Epithelial cell of prostate (primary cell): ENCODE data around the gene ALPI.
"Not testable (repeated sequence)": the region's sequence is repeated elsewhere in the genome, so short reads cannot be mapped to it uniquely, and the experiment has no call there.

Experiments used
- DNase-seq: peaks from one replicate; pipeline ENCODE4 v3.0.0-alpha.2; 2011; ENCODE audit warnings: low read depth, low spot score
- H3K27ac ChIP-seq: fragments of 450-650 bp; 2 replicates; pipeline ENCODE4 v1.5.1; 2017; ENCODE audit warnings: mild to moderate bottlenecking

Gene ALPI

DNA sequence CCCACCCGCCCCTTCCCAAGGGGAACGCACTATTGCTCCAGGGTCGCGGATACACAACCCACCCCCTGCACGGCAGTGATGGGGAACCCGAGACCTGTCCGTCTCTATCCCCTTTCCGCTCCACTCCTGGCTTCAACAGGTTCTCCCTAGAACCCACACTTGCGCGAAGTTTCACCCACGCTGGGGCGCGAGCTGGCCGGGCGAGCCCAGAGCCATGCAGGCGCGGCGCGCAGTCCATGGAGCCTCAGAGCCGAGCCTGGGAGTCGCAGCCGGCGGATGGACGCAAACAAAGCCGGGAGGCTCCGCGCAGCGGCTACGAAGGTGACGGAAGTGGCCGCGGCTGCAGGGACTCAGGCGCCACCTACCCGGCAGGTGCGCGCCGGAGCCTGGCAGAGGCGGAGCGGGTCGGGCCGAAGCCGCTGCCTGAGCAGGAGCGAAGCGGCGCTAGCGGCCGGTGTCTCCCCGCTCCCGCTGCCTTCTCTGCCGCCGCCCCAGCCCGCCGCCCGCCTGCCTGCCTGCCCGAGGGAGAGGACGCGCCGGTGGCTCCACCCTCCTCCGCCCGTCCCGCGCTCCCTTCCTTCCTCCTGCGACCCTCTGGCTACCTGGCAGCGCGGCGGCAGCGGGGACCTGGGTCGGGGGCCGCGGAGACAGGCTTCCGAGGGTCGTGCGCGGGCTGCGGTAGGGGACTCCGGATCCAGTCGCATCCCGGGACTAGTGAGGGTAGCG is 35.3 kb upstream of the ALPI start:
- DNase-seq = no peak
- no peak overlapping the region for H3K27ac ChIP-seq

- no peak for DNase-seq
- H3K27ac ChIP-seq = no peak overlapping the region
These were observed 34.7 kb upstream of the ALPI start for GRCh38 chr2:232421189-232421785.

- DNase-seq = no peak
- H3K27ac ChIP-seq = no peak overlapping the region
These were observed 33.9 kb upstream of the ALPI start for GRCh38 chr2:232422051-232422450.

- H3K27ac ChIP-seq, DNase-seq: not testable (repeated sequence)
These were observed 33.0 kb upstream of the ALPI start for GRCh38 chr2:232422996-232423395.

- not testable (repeated sequence) for H3K27ac ChIP-seq, DNase-seq
These were observed 32.5 kb upstream of the ALPI start for GRCh38 chr2:232423407-232423806.

GRCh38 chr2:232431705-232432590 is 24.0 kb upstream of the ALPI start:
- DNase-seq = no peak
- H3K27ac ChIP-seq = no peak overlapping the region

- DNase-seq = no peak
- H3K27ac ChIP-seq = no peak overlapping the region
These were observed 23.3 kb upstream of the ALPI start for GRCh38 chr2:232432598-232433184.

GRCh38 chr2:232433622-232434021 is 22.3 kb upstream of the ALPI start:
- DNase-seq, H3K27ac ChIP-seq: not testable (repeated sequence)

GRCh38 chr2:232434091-232434490 is 21.9 kb upstream of the ALPI start:
- no peak for DNase-seq

DNA sequence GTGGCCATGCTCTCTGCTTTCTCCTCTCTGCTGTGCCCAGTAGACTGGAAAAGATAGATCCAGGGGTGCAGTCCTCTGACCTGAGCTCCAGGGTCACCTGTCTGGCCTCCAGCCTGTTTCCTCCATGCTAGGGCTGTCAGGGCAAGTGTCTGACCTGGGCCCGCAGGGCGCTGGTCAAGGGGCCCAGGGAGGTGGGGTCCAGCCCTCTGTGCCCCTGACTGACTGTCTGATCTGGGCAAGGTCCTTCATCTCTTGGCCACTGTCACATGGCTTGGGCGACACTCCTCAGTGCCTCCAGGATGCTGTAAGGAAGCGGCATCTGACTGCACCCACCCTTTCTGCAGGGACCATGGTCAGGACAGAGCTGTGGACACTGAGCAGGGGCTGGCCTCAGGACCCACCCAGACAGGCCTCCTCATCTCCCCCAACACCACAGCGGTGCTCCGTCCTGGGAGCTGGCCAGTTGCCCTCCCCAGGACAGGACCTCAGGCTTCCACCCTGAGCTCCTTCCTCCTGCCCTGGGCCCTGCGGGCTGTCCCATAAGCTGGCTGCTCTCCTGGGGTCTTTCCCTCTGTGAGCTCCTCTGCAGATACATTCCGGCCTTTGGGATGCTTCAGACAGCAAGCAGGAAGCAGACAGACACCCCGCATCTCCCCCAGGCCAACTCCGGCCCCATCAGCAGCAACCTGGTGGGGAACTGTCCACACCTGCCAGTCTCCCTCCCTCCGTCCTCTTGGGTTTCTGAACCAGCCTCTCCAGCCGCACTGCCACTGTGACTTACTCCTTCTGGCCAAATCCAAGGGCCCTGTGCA is 21.2 kb upstream of the ALPI start:
- no peak for DNase-seq
- H3K27ac ChIP-seq = no peak overlapping the region

More at GRCh38 chr2:232434091-232434490, 21.9 kb upstream of the ALPI start:
- no peak overlapping the region for H3K27ac ChIP-seq

DNA sequence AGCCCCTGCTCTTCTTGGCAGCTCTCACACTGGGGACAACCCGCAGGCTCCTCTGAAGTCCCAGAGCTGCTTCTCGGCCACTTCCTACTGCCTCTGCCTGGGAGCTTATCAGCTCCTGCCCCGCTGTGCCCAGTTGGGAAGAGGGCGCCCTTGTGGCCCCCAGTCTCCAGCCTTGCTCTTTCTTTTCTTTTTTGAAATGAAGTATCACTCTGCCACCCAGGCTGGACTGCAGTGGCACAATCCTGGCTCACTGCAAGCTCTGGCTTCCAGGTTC is 20.6 kb upstream of the ALPI start:
- H3K27ac ChIP-seq = no peak overlapping the region
- DNase-seq = no peak

- DNase-seq = no peak
- H3K27ac ChIP-seq = no peak overlapping the region
These were observed 20.1 kb upstream of the ALPI start for GRCh38 chr2:232435805-232436204.

DNA sequence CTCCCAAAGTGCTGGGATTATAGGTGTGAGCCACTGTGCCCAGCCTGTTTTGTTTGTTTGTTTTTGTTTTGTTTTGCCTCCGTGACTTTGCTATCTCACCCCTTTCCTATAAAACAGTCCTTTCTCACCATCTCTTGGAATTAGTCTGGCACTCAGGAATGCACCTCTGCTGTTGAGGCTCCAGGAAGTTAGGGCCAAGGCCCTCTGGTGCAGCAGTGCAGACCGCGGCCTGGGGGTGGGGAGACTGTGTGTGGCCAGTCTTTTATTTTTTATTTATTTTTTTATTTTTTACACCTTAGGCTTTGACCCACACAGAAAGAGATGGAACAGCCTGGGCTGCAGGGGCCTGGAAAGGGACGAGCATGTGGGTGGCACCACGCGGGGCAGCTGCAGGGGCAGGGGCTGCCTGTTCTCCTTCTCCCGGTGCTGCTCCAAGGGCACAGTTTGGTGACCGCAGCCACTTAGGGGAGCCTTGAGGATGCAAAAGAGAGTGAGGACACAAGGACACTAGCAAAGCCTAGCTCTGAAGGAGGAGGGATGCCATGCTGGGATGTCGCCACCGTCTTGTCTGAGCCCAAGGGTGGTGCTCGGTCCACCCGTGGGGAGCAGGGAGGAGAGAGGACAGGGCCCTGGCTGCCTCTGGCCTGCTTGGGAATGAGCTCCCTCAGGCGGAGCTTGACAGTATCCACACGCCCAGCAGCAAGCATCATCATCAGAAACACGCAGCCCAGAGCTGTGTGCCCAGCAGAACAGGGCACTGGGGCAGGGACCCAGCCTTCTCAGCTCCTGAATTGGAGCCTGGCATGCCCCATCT is 19.4 kb upstream of the ALPI start:
- H3K27ac ChIP-seq = no peak overlapping the region
- no peak for DNase-seq

DNA sequence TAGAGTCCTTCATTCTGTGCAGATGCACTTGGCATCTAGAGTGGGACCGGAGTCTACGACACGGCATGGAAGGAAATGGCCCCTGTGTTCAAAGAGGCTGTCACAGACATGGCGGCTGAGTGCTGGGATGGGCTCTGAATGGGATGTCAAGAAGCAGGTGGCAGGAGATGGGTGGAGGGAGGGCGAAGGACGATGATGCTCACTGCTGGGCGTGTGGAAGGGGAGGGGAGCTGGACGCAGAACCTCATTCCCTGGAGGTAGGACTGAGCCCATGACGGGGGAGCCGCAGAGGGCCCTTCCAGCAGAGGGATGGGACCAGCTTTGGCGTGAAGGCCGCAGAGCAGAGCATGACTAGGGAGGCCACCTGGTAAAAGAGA is 18.8 kb upstream of the ALPI start:
- no peak overlapping the region for H3K27ac ChIP-seq
- no peak for DNase-seq

DNA sequence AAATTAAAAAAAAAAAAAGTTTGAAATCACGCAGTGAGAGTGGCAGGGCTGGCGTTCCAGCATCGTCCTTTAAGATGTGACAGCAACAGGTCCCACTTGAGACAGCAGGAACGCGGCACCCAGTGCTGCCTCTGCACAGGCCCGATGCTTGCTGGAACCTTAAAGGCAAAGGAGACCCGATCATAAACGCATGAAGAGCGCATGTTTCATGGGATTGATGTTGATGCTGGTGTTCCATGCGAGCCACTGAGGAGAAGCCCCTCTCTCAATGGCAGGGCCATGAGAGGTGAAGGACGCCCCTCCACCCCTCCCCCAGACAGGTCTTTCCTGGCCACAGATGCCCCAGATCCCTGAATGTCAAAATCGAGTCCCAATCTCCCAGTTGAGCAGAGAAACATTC is 17.9 kb upstream of the ALPI start:
- no peak overlapping the region for H3K27ac ChIP-seq
- no peak for DNase-seq

DNA sequence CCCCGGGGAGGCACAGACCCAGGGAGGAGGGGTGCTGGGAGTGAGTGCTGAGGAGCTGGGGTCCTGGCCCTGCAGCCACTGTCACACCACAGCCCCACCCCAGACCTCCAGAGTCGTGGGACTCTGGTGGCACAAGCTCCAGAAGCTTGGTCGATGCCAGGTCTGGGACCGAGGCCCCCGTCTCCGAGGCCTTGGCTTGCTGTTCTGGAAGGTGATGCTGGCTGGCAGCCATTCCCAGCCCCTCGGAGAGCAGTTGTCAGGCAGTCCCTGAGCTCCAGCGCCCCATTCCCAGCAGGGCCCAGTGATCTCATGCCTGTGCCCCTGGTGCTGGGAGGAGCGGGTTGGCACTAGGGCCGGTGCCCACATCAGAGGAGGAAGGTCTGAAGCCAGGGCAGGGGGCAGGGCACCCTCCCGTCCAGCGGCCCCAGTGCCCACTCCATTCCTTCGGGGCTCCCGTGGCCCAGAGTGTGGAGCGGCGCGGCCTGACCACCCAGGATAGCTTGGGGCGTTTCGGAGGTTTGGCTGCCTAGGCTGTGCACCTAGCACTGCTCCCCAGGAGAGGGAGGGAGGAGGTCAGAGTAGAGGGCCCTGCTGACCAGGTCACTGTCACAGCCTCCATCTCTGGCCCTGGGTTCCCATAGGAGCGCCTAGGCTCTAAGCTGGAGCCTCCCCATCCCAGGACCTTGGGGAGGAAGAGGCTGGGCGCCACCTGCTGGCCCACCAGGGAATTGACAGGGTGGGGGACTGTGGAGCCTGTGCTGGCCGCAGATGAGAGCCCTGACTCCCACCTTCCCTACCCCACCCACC is 16.8 kb upstream of the ALPI start:
- DNase-seq = no peak
- H3K27ac ChIP-seq = no peak overlapping the region

- DNase-seq = no peak
- no peak overlapping the region for H3K27ac ChIP-seq
These were observed 16.2 kb upstream of the ALPI start for GRCh38 chr2:232439758-232440135.

DNA sequence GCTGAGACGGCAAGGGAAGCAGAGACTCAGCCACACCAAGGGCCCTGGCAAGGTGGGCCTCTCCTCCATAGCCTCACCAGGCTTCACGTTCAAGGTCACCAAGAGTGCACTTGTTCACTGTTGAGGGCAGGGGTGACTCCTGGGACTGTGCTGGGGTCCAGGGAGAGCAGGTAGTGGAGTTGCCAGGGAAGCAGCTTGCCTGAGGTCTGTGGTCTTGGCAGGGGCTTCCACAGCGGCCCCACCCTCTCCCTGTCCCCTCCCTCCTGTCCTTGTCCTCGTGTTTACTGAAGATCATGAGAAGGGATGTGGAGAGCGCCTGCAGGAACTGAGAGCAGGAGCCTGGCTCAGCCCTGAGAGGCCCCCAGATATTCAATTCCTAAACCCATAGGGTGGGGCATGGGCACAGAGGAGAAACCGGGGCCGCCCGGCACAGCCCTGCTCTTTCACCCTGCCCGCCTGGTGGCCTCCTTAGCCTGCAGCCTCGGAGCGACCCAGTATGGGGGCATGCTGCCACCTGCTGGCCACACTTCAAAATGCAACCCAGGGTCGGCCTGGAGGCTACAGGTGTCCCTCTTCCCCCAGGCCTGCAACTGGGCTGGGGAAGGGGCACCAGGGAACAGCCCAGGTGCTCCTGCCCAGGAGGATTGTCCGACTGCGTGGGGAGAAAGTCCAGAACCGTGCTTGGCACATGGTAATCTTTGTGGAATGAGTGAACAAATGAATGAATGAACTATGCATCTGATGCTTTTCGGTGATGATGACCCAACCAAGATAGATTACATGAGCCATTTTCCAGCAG is 15.5 kb upstream of the ALPI start:
- not testable (repeated sequence) for DNase-seq, H3K27ac ChIP-seq
